Keratinocyte (primary cell): ENCODE data around the gene PEMT. TPM values are rescaled to one million over a fixed set of nuclear protein-coding genes. Genes with fewer than 3 reads are reported as not detected.

Experiments used
- DNase-seq: peaks from one replicate; pipeline ENCODE4 v3.0.0-alpha.2; 2011; ENCODE audit warnings: low read depth, missing footprints, low spot score
- FAIRE-seq: peaks from 2 replicates; lab custom pipeline; 2011; peaks lifted over from hg19 to GRCh38; lab: Jason Lieb, UNC
- H2AFZ ChIP-seq: 2 replicates; pipeline ENCODE4 v1.6.0; 2012; ENCODE audit warnings: low read length, control low read depth, inconsistent platforms; ENCODE audit not compliant: control insufficient read depth
- H3K27ac ChIP-seq: 2 replicates; pipeline ENCODE4 v1.5.1; 2011; ENCODE audit warnings: low read length; ENCODE audit not compliant: control insufficient read depth, insufficient read depth
- H3K27me3 ChIP-seq: 3 replicates; pipeline ENCODE4 v1.6.0; 2011; ENCODE audit warnings: low read length; ENCODE audit not compliant: control insufficient read depth, insufficient read depth; ENCODE audit errors: extremely low read depth
- H3K36me3 ChIP-seq, 2 experiments: 2 replicates in 1 of 2; 3 replicates in 1 of 2; pipeline ENCODE4 v1.5.1; 2011; ENCODE audit warnings: low read length in 2 of 2, mild to moderate bottlenecking in 1 of 2; ENCODE audit not compliant: control insufficient read depth in 2 of 2, insufficient read depth in 2 of 2; ENCODE audit errors: extremely low read depth in 1 of 2
- H3K4me1 ChIP-seq: 3 replicates; pipeline ENCODE4 v1.5.1; 2011; ENCODE audit warnings: low read length; ENCODE audit not compliant: control insufficient read depth, insufficient read depth; ENCODE audit errors: extremely low read depth
- H3K4me2 ChIP-seq: 3 replicates; pipeline ENCODE4 v1.6.0; 2011; ENCODE audit warnings: low read depth, low read length; ENCODE audit not compliant: control insufficient read depth, insufficient read depth; ENCODE audit errors: extremely low read depth
- H3K4me3 ChIP-seq, 3 experiments: fragments of 200-600 bp in 1 of 3; sonication (generic) in 1 of 3; 2 replicates in 2 of 3; 3 replicates in 1 of 3; pipeline ENCODE4 v1.5.1; 2011 to 2016; ENCODE audit warnings: low read length in 3 of 3, mild to moderate bottlenecking in 3 of 3, control low read depth in 2 of 3, inconsistent platforms in 1 of 3, low read depth in 1 of 3, mixed read lengths in 1 of 3, mixed run types in 1 of 3, moderate library complexity in 1 of 3; ENCODE audit not compliant: control insufficient read depth in 2 of 3, insufficient read depth in 2 of 3; ENCODE audit errors: extremely low read depth in 1 of 3
- H3K79me2 ChIP-seq: 2 replicates; pipeline ENCODE4 v1.6.0; 2012; ENCODE audit warnings: low read length; ENCODE audit not compliant: control insufficient read depth, insufficient read depth
- H3K9ac ChIP-seq: 3 replicates; pipeline ENCODE4 v1.6.0; 2011; ENCODE audit warnings: low read length; ENCODE audit not compliant: control insufficient read depth, insufficient read depth; ENCODE audit errors: extremely low read depth
- H3K9me1 ChIP-seq: 3 replicates; pipeline ENCODE4 v1.6.0; 2011; ENCODE audit warnings: low read length; ENCODE audit not compliant: control insufficient read depth, insufficient read depth; ENCODE audit errors: extremely low read depth
- H3K9me3 ChIP-seq: 2 replicates; pipeline ENCODE4 v1.5.1; 2012; ENCODE audit warnings: low read depth, low read length; ENCODE audit not compliant: control insufficient read depth
- H4K20me1 ChIP-seq: 3 replicates; pipeline ENCODE4 v1.6.0; 2011; ENCODE audit warnings: low read length; ENCODE audit not compliant: control insufficient read depth, insufficient read depth; ENCODE audit errors: extremely low read depth
- EZH2 ChIP-seq: IDR thresholded peaks from one replicate; pipeline ENCODE4 v1.6.1; 2012; ENCODE audit warnings: inconsistent platforms, mild to moderate bottlenecking, low read length, moderate library complexity
- dilution Hi-C: fragments of 300-500 bp; cut with MboI; formaldehyde crosslinking; loops from one replicate; pipeline ENCODE4 v1.7.0; 2020; ENCODE audit warnings: low sequenced_read_pairs; ENCODE audit not compliant: extremely low pct_ligation_motif_present
- polyA plus RNA-seq, 5 experiments: library from polyadenylated mRNA; depleted of rRNA in 3 of 5; stranded (reverse) in 3 of 5; stranded (forward) in 1 of 5; unstranded in 1 of 5; fragments of >200 nt; gene quantifications; 1 replicate in 1 of 5; 2 replicates in 3 of 5; 3 replicates in 1 of 5; pipeline versions ENCODE4 v1.2.1 to v1.2.3, GENCODE V29; 2011 to 2012; ENCODE audit warnings: missing spikeins in 2 of 5, low read depth in 1 of 5, low replicate concordance in 1 of 5
- TF ChIP-seq, protein P1 (sequence below), 3 experiments: IDR thresholded peaks in 1 of 3; conservative IDR thresholded peaks in 1 of 3; optimal IDR thresholded peaks in 1 of 3; 2 replicates in 2 of 3; 3 replicates in 1 of 3; pipeline versions ENCODE3 to v1.5.1; 2011; ENCODE audit warnings: low read length in 3 of 3, mild to moderate bottlenecking in 3 of 3, moderate library complexity in 2 of 3, control low read depth in 1 of 3, inconsistent platforms in 1 of 3; ENCODE audit not compliant: insufficient read depth in 2 of 3; ENCODE audit errors: extremely low read depth in 1 of 3

The PEMT gene
- polyA plus RNA-seq, 1 donor (not counting 4 experiments of a cell fraction or from before 2014, with no cell fraction given), result 17.7 TPM

GRCh38 chr17:17566896-17567513 lies 24.5 kb downstream of the PEMT start:
- Histone ChIP-seq H3K36me3 (no peaks in the 10 kb centered on the region), H3K4me1 (peaks cover 4% of the 10 kb centered on the region), H4K20me1 (peaks cover 11% of the 10 kb centered on the region), H3K9me3 (no peaks in the 10 kb centered on the region), H3K9me1 (no peaks in the 10 kb centered on the region), H2AFZ (no peak overlapping the region), H3K4me3 (no peak overlapping the region), H3K9ac (no peak overlapping the region), H3K4me2 (no peak overlapping the region), H3K27me3 (no peaks in the 10 kb centered on the region), H3K27ac (no peak overlapping the region), H3K79me2 (no peaks in the 10 kb centered on the region)
- DNase-seq (no peak), FAIRE-seq (no peak)
- dilution Hi-C loops, result no loop called here
- TF ChIP-seq, protein P1, sequence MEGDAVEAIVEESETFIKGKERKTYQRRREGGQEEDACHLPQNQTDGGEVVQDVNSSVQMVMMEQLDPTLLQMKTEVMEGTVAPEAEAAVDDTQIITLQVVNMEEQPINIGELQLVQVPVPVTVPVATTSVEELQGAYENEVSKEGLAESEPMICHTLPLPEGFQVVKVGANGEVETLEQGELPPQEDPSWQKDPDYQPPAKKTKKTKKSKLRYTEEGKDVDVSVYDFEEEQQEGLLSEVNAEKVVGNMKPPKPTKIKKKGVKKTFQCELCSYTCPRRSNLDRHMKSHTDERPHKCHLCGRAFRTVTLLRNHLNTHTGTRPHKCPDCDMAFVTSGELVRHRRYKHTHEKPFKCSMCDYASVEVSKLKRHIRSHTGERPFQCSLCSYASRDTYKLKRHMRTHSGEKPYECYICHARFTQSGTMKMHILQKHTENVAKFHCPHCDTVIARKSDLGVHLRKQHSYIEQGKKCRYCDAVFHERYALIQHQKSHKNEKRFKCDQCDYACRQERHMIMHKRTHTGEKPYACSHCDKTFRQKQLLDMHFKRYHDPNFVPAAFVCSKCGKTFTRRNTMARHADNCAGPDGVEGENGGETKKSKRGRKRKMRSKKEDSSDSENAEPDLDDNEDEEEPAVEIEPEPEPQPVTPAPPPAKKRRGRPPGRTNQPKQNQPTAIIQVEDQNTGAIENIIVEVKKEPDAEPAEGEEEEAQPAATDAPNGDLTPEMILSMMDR (optimal IDR thresholded peaks at IDR 0.05 in 1 of 3, IDR thresholded peaks at IDR 0.05 in 1 of 3, conservative IDR thresholded peaks at IDR 0.05 in 1 of 3; ENCODE audit: extremely low read depth in 1 of 3, insufficient read depth in 2 of 3, low read length in 3 of 3), result no peak
- TF ChIP-seq EZH2, result no peak

GRCh38 chr17:17565471-17566339 lies 25.8 kb downstream of the PEMT start:
- no peak for FAIRE-seq
- dilution Hi-C loops, result no loop called here
- H3K4me3 ChIP-seq, result no peak overlapping the region
- H3K27ac ChIP-seq, result no peak overlapping the region
- H3K9ac ChIP-seq, result no peak overlapping the region
- no peaks in the 10 kb centered on the region for H3K9me1 ChIP-seq
- no peaks in the 10 kb centered on the region for H3K27me3 ChIP-seq
- no peak for DNase-seq
- no peak overlapping the region for H3K4me2 ChIP-seq
- H4K20me1 ChIP-seq, result peaks cover 11% of the 10 kb centered on the region
- H3K36me3 ChIP-seq, result no peaks in the 10 kb centered on the region
- peaks cover 14% of the 10 kb centered on the region for H3K4me1 ChIP-seq
- H3K79me2 ChIP-seq, result no peaks in the 10 kb centered on the region
- TF ChIP-seq, protein P1 (optimal IDR thresholded peaks at IDR 0.05 in 1 of 3, IDR thresholded peaks at IDR 0.05 in 1 of 3, conservative IDR thresholded peaks at IDR 0.05 in 1 of 3; ENCODE audit: extremely low read depth in 1 of 3, insufficient read depth in 2 of 3, low read length in 3 of 3), result no peak
- TF ChIP-seq EZH2, result no peak
- no peak overlapping the region for H2AFZ ChIP-seq
- H3K9me3 ChIP-seq, result no peaks in the 10 kb centered on the region
